ENCODE results near the gene TUBD1. TPM values are rescaled to one million over a fixed set of nuclear protein-coding genes. Genes with fewer than 3 reads are reported as not detected.
"Not testable (repeated sequence)": the region's sequence is repeated elsewhere in the genome, so short reads cannot be mapped to it uniquely, and the experiment has no call there.

TUBD1 gene
- polyA plus RNA-seq, 1 donor (not counting 4 experiments of a cell fraction or from before 2014, with no cell fraction given) = 7.6 TPM

DNA sequence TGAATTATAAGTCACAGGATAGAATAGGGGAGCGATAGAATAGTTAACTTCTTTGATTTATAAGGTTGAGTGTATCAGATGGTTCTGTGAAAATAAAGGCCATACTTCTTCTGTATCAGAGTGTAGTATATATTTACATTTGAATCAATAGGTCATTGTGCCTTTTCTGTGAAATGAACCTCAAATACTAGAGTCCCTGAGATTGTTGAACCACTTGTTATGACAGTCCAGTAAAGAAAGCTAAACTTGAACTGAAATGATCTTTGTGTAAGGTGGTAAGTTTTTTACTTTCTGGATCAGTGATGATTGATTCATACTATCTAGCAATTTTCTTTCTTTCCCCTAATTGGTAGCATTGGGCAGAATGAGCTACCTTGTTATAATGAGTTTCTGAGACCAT lies 40.6 kb upstream of the TUBD1 start:
- not testable (repeated sequence) for H3K4me1 ChIP-seq (ENCODE audit: control insufficient read depth, extremely low read depth, insufficient read depth, low read length); H3K4me3 ChIP-seq (ENCODE audit: control insufficient read depth in 2 of 3, extremely low read depth in 1 of 3, insufficient read depth in 2 of 3, low read depth in 1 of 3, low read length in 3 of 3); FAIRE-seq; H3K79me2 ChIP-seq (ENCODE audit: control insufficient read depth, insufficient read depth, low read length); H3K9me3 ChIP-seq (ENCODE audit: control insufficient read depth, low read depth, low read length); H3K27me3 ChIP-seq (ENCODE audit: control insufficient read depth, extremely low read depth, insufficient read depth, low read length); H2AFZ ChIP-seq (ENCODE audit: control insufficient read depth, low read length); H3K4me2 ChIP-seq (ENCODE audit: control insufficient read depth, extremely low read depth, insufficient read depth, low read depth, low read length); H4K20me1 ChIP-seq (ENCODE audit: control insufficient read depth, extremely low read depth, insufficient read depth, low read length); H3K9ac ChIP-seq (ENCODE audit: control insufficient read depth, extremely low read depth, insufficient read depth, low read length); H3K27ac ChIP-seq (ENCODE audit: control insufficient read depth, insufficient read depth, low read length); H3K9me1 ChIP-seq (ENCODE audit: control insufficient read depth, extremely low read depth, insufficient read depth, low read length); H3K36me3 ChIP-seq (ENCODE audit: control insufficient read depth in 2 of 2, extremely low read depth in 1 of 2, insufficient read depth in 2 of 2, low read length in 2 of 2); DNase-seq (ENCODE audit: low read depth, low spot score)
- dilution Hi-C loops (cut with MboI; ENCODE audit: extremely low pct_ligation_motif_present, low sequenced_read_pairs) = loop anchor here (25.0 kb wide), 1 partner anchor 129 kb away; no protein-coding TSS in a partner anchor

DNA sequence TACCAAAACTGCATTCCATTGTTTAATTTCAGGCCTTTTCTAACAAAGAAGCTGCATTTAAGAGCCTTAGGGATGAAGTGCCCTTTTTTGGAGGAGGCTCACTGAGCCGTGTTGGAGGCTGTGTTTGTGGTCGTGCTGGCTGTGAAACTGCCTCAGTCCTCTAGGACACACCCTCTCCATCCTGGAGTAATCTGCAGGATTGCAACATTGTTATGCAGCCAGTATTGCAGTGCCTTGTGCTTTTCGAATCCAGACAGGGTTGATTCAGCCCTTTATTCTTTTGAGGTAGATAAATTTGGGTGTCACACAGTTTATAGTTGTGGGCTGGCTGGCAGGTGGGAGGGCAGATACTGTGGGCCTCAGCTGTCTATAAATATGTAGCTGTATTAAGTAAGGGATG lies 38.0 kb upstream of the TUBD1 start:
- H3K9me1 ChIP-seq (ENCODE audit: control insufficient read depth, extremely low read depth, insufficient read depth, low read length); H3K9me3 ChIP-seq (ENCODE audit: control insufficient read depth, low read depth, low read length); H3K27ac ChIP-seq (ENCODE audit: control insufficient read depth, insufficient read depth, low read length); H3K4me2 ChIP-seq (ENCODE audit: control insufficient read depth, extremely low read depth, insufficient read depth, low read depth, low read length); H3K9ac ChIP-seq (ENCODE audit: control insufficient read depth, extremely low read depth, insufficient read depth, low read length); DNase-seq (ENCODE audit: low read depth, low spot score); H3K4me1 ChIP-seq (ENCODE audit: control insufficient read depth, extremely low read depth, insufficient read depth, low read length); H2AFZ ChIP-seq (ENCODE audit: control insufficient read depth, low read length); FAIRE-seq; H3K4me3 ChIP-seq (ENCODE audit: control insufficient read depth in 2 of 3, extremely low read depth in 1 of 3, insufficient read depth in 2 of 3, low read depth in 1 of 3, low read length in 3 of 3); H3K79me2 ChIP-seq (ENCODE audit: control insufficient read depth, insufficient read depth, low read length); H3K27me3 ChIP-seq (ENCODE audit: control insufficient read depth, extremely low read depth, insufficient read depth, low read length); H4K20me1 ChIP-seq (ENCODE audit: control insufficient read depth, extremely low read depth, insufficient read depth, low read length); H3K36me3 ChIP-seq (ENCODE audit: control insufficient read depth in 2 of 2, extremely low read depth in 1 of 2, insufficient read depth in 2 of 2, low read length in 2 of 2): not testable (repeated sequence)
- dilution Hi-C loops (cut with MboI; ENCODE audit: extremely low pct_ligation_motif_present, low sequenced_read_pairs) = loop anchor here (25.0 kb wide), 1 partner anchor 132 kb away; no protein-coding TSS in a partner anchor

DNA sequence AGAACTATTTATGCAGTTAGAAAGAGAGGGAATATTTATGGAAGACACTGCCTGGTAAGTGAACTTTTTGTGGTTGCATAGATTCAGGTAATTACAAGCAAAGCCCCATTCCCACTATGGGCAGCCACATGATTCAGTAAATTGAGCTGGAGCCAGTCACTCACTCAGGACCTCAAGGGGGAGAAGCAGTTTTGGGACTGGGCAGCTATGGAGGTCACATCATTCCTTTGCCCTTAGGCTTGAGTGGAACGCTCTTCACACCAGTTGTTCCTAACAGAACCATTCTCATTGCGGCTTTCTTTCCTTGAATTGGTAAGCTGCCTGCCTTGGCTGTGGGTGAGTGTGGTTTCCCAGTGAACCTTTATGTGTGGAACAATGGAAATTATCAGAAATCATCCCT lies 37.4 kb upstream of the TUBD1 start:
- not testable (repeated sequence) for H3K9ac ChIP-seq (ENCODE audit: control insufficient read depth, extremely low read depth, insufficient read depth, low read length); H4K20me1 ChIP-seq (ENCODE audit: control insufficient read depth, extremely low read depth, insufficient read depth, low read length); H3K9me3 ChIP-seq (ENCODE audit: control insufficient read depth, low read depth, low read length); H3K79me2 ChIP-seq (ENCODE audit: control insufficient read depth, insufficient read depth, low read length); H3K4me3 ChIP-seq (ENCODE audit: control insufficient read depth in 2 of 3, extremely low read depth in 1 of 3, insufficient read depth in 2 of 3, low read depth in 1 of 3, low read length in 3 of 3); H3K36me3 ChIP-seq (ENCODE audit: control insufficient read depth in 2 of 2, extremely low read depth in 1 of 2, insufficient read depth in 2 of 2, low read length in 2 of 2); H2AFZ ChIP-seq (ENCODE audit: control insufficient read depth, low read length); DNase-seq (ENCODE audit: low read depth, low spot score); H3K27ac ChIP-seq (ENCODE audit: control insufficient read depth, insufficient read depth, low read length); H3K4me2 ChIP-seq (ENCODE audit: control insufficient read depth, extremely low read depth, insufficient read depth, low read depth, low read length); H3K27me3 ChIP-seq (ENCODE audit: control insufficient read depth, extremely low read depth, insufficient read depth, low read length); H3K9me1 ChIP-seq (ENCODE audit: control insufficient read depth, extremely low read depth, insufficient read depth, low read length); H3K4me1 ChIP-seq (ENCODE audit: control insufficient read depth, extremely low read depth, insufficient read depth, low read length); FAIRE-seq
- dilution Hi-C loops (cut with MboI; ENCODE audit: extremely low pct_ligation_motif_present, low sequenced_read_pairs) = loop anchor here (25.0 kb wide), 1 partner anchor 132 kb away; no protein-coding TSS in a partner anchor

DNA sequence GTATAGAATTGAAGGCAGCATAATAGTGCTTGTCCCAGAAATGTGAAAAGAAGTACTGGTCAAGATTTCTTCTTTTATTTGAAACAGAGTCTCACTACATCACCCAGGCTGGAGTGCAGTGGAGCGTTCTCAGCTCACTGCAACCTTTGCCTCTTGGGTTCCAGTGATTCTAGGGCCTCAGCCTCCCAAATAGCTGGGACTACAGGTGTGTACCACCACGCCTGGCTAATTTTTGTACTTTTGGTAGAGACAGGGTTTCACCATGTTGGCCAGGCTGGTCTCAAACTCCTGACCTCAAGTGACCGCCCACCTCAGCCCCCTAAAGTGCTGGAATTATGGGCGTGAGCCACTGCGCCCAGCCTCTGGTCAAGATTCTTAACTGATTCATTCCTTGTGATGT lies 27.9 kb upstream of the TUBD1 start:
- H3K36me3 ChIP-seq (ENCODE audit: control insufficient read depth in 2 of 2, extremely low read depth in 1 of 2, insufficient read depth in 2 of 2, low read length in 2 of 2) = peaks cover 5 to 11% of the 10 kb centered on the region in 2 experiments
- H3K9me3 ChIP-seq (ENCODE audit: control insufficient read depth, low read depth, low read length); H3K27me3 ChIP-seq (ENCODE audit: control insufficient read depth, extremely low read depth, insufficient read depth, low read length); H3K4me1 ChIP-seq (ENCODE audit: control insufficient read depth, extremely low read depth, insufficient read depth, low read length); DNase-seq (ENCODE audit: low read depth, low spot score); H2AFZ ChIP-seq (ENCODE audit: control insufficient read depth, low read length); dilution Hi-C loops (cut with MboI; ENCODE audit: extremely low pct_ligation_motif_present, low sequenced_read_pairs); H4K20me1 ChIP-seq (ENCODE audit: control insufficient read depth, extremely low read depth, insufficient read depth, low read length); H3K4me3 ChIP-seq (ENCODE audit: control insufficient read depth in 2 of 3, extremely low read depth in 1 of 3, insufficient read depth in 2 of 3, low read depth in 1 of 3, low read length in 3 of 3); FAIRE-seq; H3K79me2 ChIP-seq (ENCODE audit: control insufficient read depth, insufficient read depth, low read length); H3K9ac ChIP-seq (ENCODE audit: control insufficient read depth, extremely low read depth, insufficient read depth, low read length); H3K27ac ChIP-seq (ENCODE audit: control insufficient read depth, insufficient read depth, low read length); H3K4me2 ChIP-seq (ENCODE audit: control insufficient read depth, extremely low read depth, insufficient read depth, low read depth, low read length); H3K9me1 ChIP-seq (ENCODE audit: control insufficient read depth, extremely low read depth, insufficient read depth, low read length): not testable (repeated sequence)

Data from keratinocyte (primary cell).